OCI-LY7 (cell line): ENCODE measurements around the gene TBX2.

Experiments used
- CTCF ChIP-seq: fragments of 200-600 bp; sonication (generic); conservative IDR thresholded peaks from 2 replicates; pipeline ENCODE4 v1.5.1; 2014; ENCODE audit warnings: mild to moderate bottlenecking, antibody characterized with exemption, low read length, moderate library complexity, mixed read lengths
- EZH2phosphoT487 ChIP-seq: fragments of 200-600 bp; sonication (generic); IDR thresholded peaks from 2 replicates; pipeline ENCODE4 v1.6.1; 2018; ENCODE audit warnings: low read depth, borderline replicate concordance, mild to moderate bottlenecking, mixed run types, antibody characterized with exemption, low read length, moderate library complexity, mixed read lengths

- TF ChIP-seq CTCF (no peak), EZH2phosphoT487 (no peak)
Observed at GRCh38 chr17:61402978-61403800, 3.5 kb downstream of the TBX2 start.
